H9 (cell line): ENCODE data around the gene LRIT3. TPM values are rescaled to one million over a fixed set of nuclear protein-coding genes. Genes with fewer than 3 reads are reported as not detected.

Experiments
- DNase-seq: peaks from one replicate; pipeline ENCODE4 v3.0.0-alpha.2; 2017
- H2AFZ ChIP-seq: one replicate; pipeline ENCODE4 v1.6.1; 2013; ENCODE audit warnings: mild to moderate bottlenecking, low read length, control low read depth, moderate library complexity
- H2AK5ac ChIP-seq: 2 replicates; pipeline ENCODE4 v1.6.1; 2013; ENCODE audit warnings: low read length, control low read depth, mixed read lengths; ENCODE audit not compliant: insufficient read length
- H2BK120ac ChIP-seq: one replicate; pipeline ENCODE4 v1.6.1; 2013; ENCODE audit warnings: low read depth, mild to moderate bottlenecking, low read length, control low read depth, inconsistent platforms; ENCODE audit not compliant: poor library complexity, severe bottlenecking
- H2BK12ac ChIP-seq: 2 replicates; pipeline ENCODE4 v1.6.1; 2013; ENCODE audit warnings: low read length, control low read depth, mixed read lengths, low read depth; ENCODE audit not compliant: insufficient read length
- H2BK15ac ChIP-seq: 2 replicates; pipeline ENCODE4 v1.6.1; 2013; ENCODE audit warnings: low read depth, low read length, control low read depth
- H2BK20ac ChIP-seq: one replicate; pipeline ENCODE4 v1.6.1; 2013; ENCODE audit warnings: low read depth, mild to moderate bottlenecking, low read length, control low read depth, inconsistent platforms; ENCODE audit not compliant: poor library complexity, severe bottlenecking
- H2BK5ac ChIP-seq: 2 replicates; pipeline ENCODE4 v1.6.1; 2013; ENCODE audit warnings: low read length, control low read depth, mixed read lengths; ENCODE audit not compliant: insufficient read length
- H3K14ac ChIP-seq: 2 replicates; pipeline ENCODE4 v1.6.1; 2013; ENCODE audit warnings: low read length, control low read depth; ENCODE audit not compliant: insufficient read depth
- H3K18ac ChIP-seq: 2 replicates; pipeline ENCODE4 v1.6.1; 2013; ENCODE audit warnings: low read depth, mild to moderate bottlenecking, mixed read lengths, low read length, control low read depth; ENCODE audit not compliant: insufficient read length
- H3K23ac ChIP-seq: 2 replicates; pipeline ENCODE4 v1.6.1; 2013; ENCODE audit warnings: low read length, control low read depth, mixed read lengths, low read depth; ENCODE audit not compliant: insufficient read length
- H3K23me2 ChIP-seq: 2 replicates; pipeline ENCODE4 v1.6.1; 2013; ENCODE audit warnings: low read depth, mild to moderate bottlenecking, mixed read lengths, low read length, control low read depth; ENCODE audit not compliant: insufficient read length, poor library complexity, severe bottlenecking
- H3K27ac ChIP-seq: 2 replicates; pipeline ENCODE4 v1.5.1; 2013; ENCODE audit warnings: low read length, control low read depth, mixed read lengths, low read depth; ENCODE audit not compliant: insufficient read length
- H3K27me3 ChIP-seq: 2 replicates; pipeline ENCODE4 v1.6.1; 2013; ENCODE audit warnings: low read length, control low read depth, inconsistent platforms; ENCODE audit not compliant: insufficient read depth
- H3K4ac ChIP-seq: 2 replicates; pipeline ENCODE4 v1.6.1; 2013; ENCODE audit warnings: low read depth, mild to moderate bottlenecking, control low read depth, inconsistent platforms, low read length, moderate library complexity
- H3K4me1 ChIP-seq: 2 replicates; pipeline ENCODE4 v1.6.1; 2013; ENCODE audit warnings: low read length, control low read depth, inconsistent platforms; ENCODE audit not compliant: insufficient read depth
- H3K4me2 ChIP-seq: 2 replicates; pipeline ENCODE4 v1.6.1; 2013; ENCODE audit warnings: low read length, control low read depth, mixed read lengths; ENCODE audit not compliant: insufficient read length, insufficient read depth
- H3K56ac ChIP-seq: 2 replicates; pipeline ENCODE4 v1.6.1; 2013; ENCODE audit warnings: low read depth, mild to moderate bottlenecking, mixed read lengths, low read length, control low read depth; ENCODE audit not compliant: insufficient read length
- H3K79me1 ChIP-seq: 2 replicates; pipeline ENCODE4 v1.6.1; 2013; ENCODE audit warnings: low read depth, mild to moderate bottlenecking, moderate library complexity, low read length, control low read depth, inconsistent platforms; ENCODE audit not compliant: insufficient read depth, poor library complexity, severe bottlenecking
- H3K79me2 ChIP-seq: 2 replicates; pipeline ENCODE4 v1.6.1; 2013; ENCODE audit warnings: low read length, control low read depth, inconsistent platforms; ENCODE audit not compliant: insufficient read depth
- H3K9ac ChIP-seq: 2 replicates; pipeline ENCODE4 v1.6.1; 2013; ENCODE audit warnings: low read length, control low read depth, mixed read lengths; ENCODE audit not compliant: insufficient read length; ENCODE audit errors: extremely low read depth
- H3K9me3 ChIP-seq: one replicate; pipeline ENCODE4 v1.6.1; 2013; ENCODE audit warnings: low read depth, low read length, inconsistent platforms; ENCODE audit not compliant: control insufficient read depth
- H3T11ph ChIP-seq: one replicate; pipeline ENCODE4 v1.6.1; 2013; ENCODE audit warnings: mild to moderate bottlenecking, low read length, control low read depth, inconsistent platforms
- H4K20me1 ChIP-seq: one replicate; pipeline ENCODE4 v1.6.1; 2013; ENCODE audit not compliant: control insufficient read depth, insufficient read length, insufficient read depth
- H4K5ac ChIP-seq: 2 replicates; pipeline ENCODE4 v1.6.1; 2013; ENCODE audit warnings: low read depth, mild to moderate bottlenecking, mixed read lengths, low read length, control low read depth; ENCODE audit not compliant: insufficient read length
- H4K8ac ChIP-seq: replicated peaks from 2 replicates; pipeline ENCODE4 v1.6.1; 2013; ENCODE audit warnings: low read length, control low read depth, mixed read lengths, low read depth; ENCODE audit not compliant: insufficient read length
- H4K91ac ChIP-seq: 2 replicates; pipeline ENCODE4 v1.6.1; 2013; ENCODE audit warnings: low read depth, mild to moderate bottlenecking, moderate library complexity, mixed read lengths, low read length, control low read depth; ENCODE audit not compliant: insufficient read length
- H3K27ac Mint-ChIP-seq, 3 experiments: 2 replicates in 2 of 3; 3 replicates in 1 of 3; pipeline ENCODE4 v1.8.0; 2020 to 2021; ENCODE audit warnings: mixed read lengths in 3 of 3, mild to moderate bottlenecking in 1 of 3, moderate library complexity in 1 of 3
- H3K27me3 Mint-ChIP-seq: 2 replicates; pipeline ENCODE4 v1.8.0; 2021; ENCODE audit warnings: low read depth, mild to moderate bottlenecking, moderate library complexity, mixed read lengths
- H3K36me3 Mint-ChIP-seq, 3 experiments: 2 replicates in 2 of 3; 3 replicates in 1 of 3; pipeline ENCODE4 v1.8.0; 2020 to 2021; ENCODE audit warnings: low read depth in 3 of 3, mixed read lengths in 3 of 3; ENCODE audit not compliant: insufficient read depth in 1 of 3
- H3K4me1 Mint-ChIP-seq, 2 experiments: 2 replicates each; pipeline ENCODE4 v1.8.0; 2020; ENCODE audit warnings: mixed read lengths in 2 of 2
- H3K4me3 Mint-ChIP-seq, 2 experiments: 2 replicates in 1 of 2; 3 replicates in 1 of 2; pipeline ENCODE4 v1.8.0; 2020 to 2021; ENCODE audit warnings: mild to moderate bottlenecking in 2 of 2, mixed read lengths in 2 of 2, moderate library complexity in 1 of 2
- H3K9me3 Mint-ChIP-seq, 2 experiments: 2 replicates in 1 of 2; 3 replicates in 1 of 2; pipeline ENCODE4 v1.8.0; 2020; ENCODE audit warnings: mild to moderate bottlenecking in 2 of 2, mixed read lengths in 2 of 2, moderate library complexity in 1 of 2
- WGBS: extraction: QIAGEN DNeasy Blood & Tissue Kit; methylation state at CpG from one replicate; pipeline ENCODE4 v1.1.7; 2013; ENCODE audit warnings: missing lambda C conversion rate, low lambda C conversion rate, mixed read lengths; ENCODE audit not compliant: insufficient read length; ENCODE audit errors: extremely low coverage; 5-methylcytosine and 5-hydroxymethylcytosine counted together
- total RNA-seq: library from RNA; stranded (reverse); gene quantifications from 2 replicates; pipeline ENCODE4 v1.2.1, GENCODE V29; 2021
- TF ChIP-seq, protein P1 (sequence below): fragments of 200-600 bp; sonication (generic); conservative IDR thresholded peaks from 3 replicates; pipeline ENCODE4 v1.8.0; 2021; ENCODE audit warnings: antibody characterized with exemption, mild to moderate bottlenecking

LRIT3 gene
- total RNA-seq, 1 experiment from 2014 or later, result 0.07 TPM

DNA sequence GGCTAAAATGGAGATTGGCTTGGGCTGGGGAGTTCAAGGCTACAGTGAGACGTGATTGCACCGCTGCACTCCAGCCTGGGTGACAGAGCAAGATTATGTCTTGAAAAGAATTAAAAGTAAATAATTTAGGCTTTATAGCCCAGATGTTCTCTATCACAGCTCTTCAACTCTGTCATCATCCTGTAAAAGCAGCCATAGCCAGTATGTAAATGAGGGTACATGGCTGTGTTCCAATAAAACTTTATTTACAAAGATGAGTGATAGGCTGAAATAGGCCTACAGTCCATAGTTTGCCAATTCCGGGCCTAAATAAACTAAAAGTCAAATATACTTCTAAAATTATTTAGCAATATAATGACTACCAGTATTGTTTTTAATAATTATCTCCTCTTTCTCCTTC, 10.9 kb upstream of the LRIT3 start:
- Histone ChIP-seq H3K79me2 (no peaks in the 10 kb centered on the region), H3K9me3 (no peaks in the 10 kb centered on the region), H3K14ac (no peak overlapping the region), H2BK20ac (no peak overlapping the region), H3T11ph (no peak overlapping the region), H2AK5ac (no peak overlapping the region), H3K4me2 (no peak overlapping the region), H3K23me2 (no peaks in the 10 kb centered on the region), H4K20me1 (no peaks in the 10 kb centered on the region), H2BK15ac (no peak overlapping the region), H4K91ac (no peak overlapping the region), H2BK120ac (no peak overlapping the region), H3K4ac (no peak overlapping the region), H3K4me1 (no peaks in the 10 kb centered on the region), H4K8ac (no peak overlapping the region), H3K27ac (no peak overlapping the region), H3K18ac (no peak overlapping the region), H4K5ac (no peak overlapping the region), H2BK12ac (no peak overlapping the region), H3K56ac (no peak overlapping the region), H2BK5ac (no peak overlapping the region), H3K79me1 (no peaks in the 10 kb centered on the region), H2AFZ (no peak overlapping the region), H3K9ac (no peak overlapping the region), H3K23ac (no peak overlapping the region), H3K27me3 (no peaks in the 10 kb centered on the region)
- no peaks in the 10 kb centered on the region for H3K36me3 Mint-ChIP-seq
- H3K27ac Mint-ChIP-seq, result no peak overlapping the region
- H3K4me3 Mint-ChIP-seq, result no peak overlapping the region
- no peaks in the 10 kb centered on the region for H3K9me3 Mint-ChIP-seq
- no CpG with 5 or more reads among the region's 3 CpGs for WGBS
- TF ChIP-seq, protein P1, sequence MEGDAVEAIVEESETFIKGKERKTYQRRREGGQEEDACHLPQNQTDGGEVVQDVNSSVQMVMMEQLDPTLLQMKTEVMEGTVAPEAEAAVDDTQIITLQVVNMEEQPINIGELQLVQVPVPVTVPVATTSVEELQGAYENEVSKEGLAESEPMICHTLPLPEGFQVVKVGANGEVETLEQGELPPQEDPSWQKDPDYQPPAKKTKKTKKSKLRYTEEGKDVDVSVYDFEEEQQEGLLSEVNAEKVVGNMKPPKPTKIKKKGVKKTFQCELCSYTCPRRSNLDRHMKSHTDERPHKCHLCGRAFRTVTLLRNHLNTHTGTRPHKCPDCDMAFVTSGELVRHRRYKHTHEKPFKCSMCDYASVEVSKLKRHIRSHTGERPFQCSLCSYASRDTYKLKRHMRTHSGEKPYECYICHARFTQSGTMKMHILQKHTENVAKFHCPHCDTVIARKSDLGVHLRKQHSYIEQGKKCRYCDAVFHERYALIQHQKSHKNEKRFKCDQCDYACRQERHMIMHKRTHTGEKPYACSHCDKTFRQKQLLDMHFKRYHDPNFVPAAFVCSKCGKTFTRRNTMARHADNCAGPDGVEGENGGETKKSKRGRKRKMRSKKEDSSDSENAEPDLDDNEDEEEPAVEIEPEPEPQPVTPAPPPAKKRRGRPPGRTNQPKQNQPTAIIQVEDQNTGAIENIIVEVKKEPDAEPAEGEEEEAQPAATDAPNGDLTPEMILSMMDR, result no peak
- no peaks in the 10 kb centered on the region for H3K27me3 Mint-ChIP-seq
- H3K4me1 Mint-ChIP-seq, result no peaks in the 10 kb centered on the region
- DNase-seq, result no peak
